MM.1S (cell line): ENCODE data around the gene TIMP2.
A peak's percentile ranks its signal among the peaks of the same experiment; 100 is the strongest.

ENCODE experiments used
- DNase-seq: peaks from one replicate; pipeline ENCODE4 v3.0.0-alpha.2; 2015
- H2AFZ ChIP-seq: fragments of 300-600 bp; sonication (generic); 2 replicates; pipeline ENCODE4 v1.6.0; 2016; ENCODE audit warnings: antibody characterized with exemption, low read length
- H3F3A ChIP-seq: fragments of 300-600 bp; sonication (generic); 2 replicates; pipeline ENCODE4 v1.6.1; 2016; ENCODE audit warnings: mild to moderate bottlenecking, antibody characterized with exemption, low read length, moderate library complexity, mixed read lengths; ENCODE audit not compliant: insufficient read depth
- H3K27ac ChIP-seq: fragments of 300-600 bp; sonication (generic); 2 replicates; pipeline ENCODE4 v1.5.1; 2016; ENCODE audit warnings: mild to moderate bottlenecking, low read length
- H3K27me3 ChIP-seq: fragments of 300-600 bp; sonication (generic); replicated peaks from 2 replicates; pipeline ENCODE4 v1.6.0; 2016; ENCODE audit warnings: low read length; ENCODE audit not compliant: insufficient read depth
- H3K36me3 ChIP-seq: fragments of 300-600 bp; sonication (generic); replicated peaks from 2 replicates; pipeline ENCODE4 v1.6.1; 2016; ENCODE audit warnings: mild to moderate bottlenecking, low read length, mixed read lengths; ENCODE audit not compliant: insufficient read depth
- H3K4me1 ChIP-seq: fragments of 300-600 bp; sonication (generic); 2 replicates; pipeline ENCODE4 v1.6.1; 2016; ENCODE audit warnings: low read length, mixed read lengths
- H3K4me2 ChIP-seq: fragments of 300-600 bp; sonication (generic); 2 replicates; pipeline ENCODE4 v1.6.0; 2016; ENCODE audit warnings: low read depth, low read length
- H3K4me3 ChIP-seq: fragments of 300-600 bp; sonication (generic); 2 replicates; pipeline ENCODE4 v1.5.1; 2016; ENCODE audit warnings: low read length, mixed read lengths
- H3K79me2 ChIP-seq: fragments of 300-600 bp; sonication (generic); 2 replicates; pipeline ENCODE4 v1.6.1; 2016; ENCODE audit warnings: mixed run types, low read length, mixed read lengths
- H3K9ac ChIP-seq: fragments of 300-600 bp; sonication (generic); 2 replicates; pipeline ENCODE4 v1.6.1; 2016; ENCODE audit warnings: low read length, mixed read lengths
- H3K9me2 ChIP-seq: fragments of 300-600 bp; sonication (generic); replicated peaks from 2 replicates; pipeline ENCODE4 v1.6.1; 2016; ENCODE audit warnings: mild to moderate bottlenecking, low read length, mixed read lengths; ENCODE audit not compliant: insufficient read depth
- H3K9me3 ChIP-seq: fragments of 300-600 bp; sonication (generic); replicated peaks from 2 replicates; pipeline ENCODE4 v1.6.1; 2016; ENCODE audit warnings: mild to moderate bottlenecking, low read length, mixed read lengths; ENCODE audit not compliant: insufficient read depth
- H4K20me1 ChIP-seq: fragments of 300-600 bp; sonication (generic); 2 replicates; pipeline ENCODE4 v1.6.1; 2016; ENCODE audit warnings: mild to moderate bottlenecking, low read length, moderate library complexity, mixed read lengths; ENCODE audit not compliant: insufficient read depth
- EZH2 ChIP-seq: fragments of 300-600 bp; sonication (generic); optimal IDR thresholded peaks from 2 replicates; pipeline ENCODE3; 2017; ENCODE audit warnings: low read depth, mild to moderate bottlenecking, antibody characterized with exemption, low read length, mixed read lengths
- EZH2phosphoT487 ChIP-seq: fragments of 300-600 bp; sonication (generic); IDR thresholded peaks from 2 replicates; pipeline ENCODE4 v1.6.1; 2018; ENCODE audit warnings: antibody characterized with exemption, low read length
- TF ChIP-seq, protein P1 (sequence below): fragments of 300-600 bp; sonication (generic); IDR thresholded peaks from 2 replicates; pipeline ENCODE4 v1.5.1; 2016; ENCODE audit warnings: antibody characterized with exemption, low read length, mixed read lengths

Gene TIMP2

DNA sequence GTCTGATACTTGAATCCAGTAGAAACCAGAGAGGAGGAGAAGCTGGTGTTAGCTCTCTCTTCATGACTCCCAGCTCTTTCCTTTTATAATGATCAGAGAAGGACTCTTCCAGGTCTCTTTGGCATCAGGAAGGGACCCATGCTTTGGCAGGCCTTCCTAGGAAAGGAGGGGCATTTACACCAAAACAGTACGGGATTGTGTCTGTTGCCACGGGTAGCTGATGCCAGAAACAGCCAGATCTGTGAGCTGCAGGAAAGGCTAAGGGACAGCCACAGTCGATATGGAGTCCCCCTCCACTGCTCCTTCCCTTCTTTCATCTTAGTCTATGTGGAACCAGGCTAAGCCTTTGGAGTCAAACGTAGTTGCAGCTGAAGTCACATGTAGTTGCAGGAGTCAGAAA, 31.5 kb downstream of the TIMP2 start:
- no peak for DNase-seq
- Histone ChIP-seq H3K79me2 (peaks cover 82% of the 10 kb centered on the region), H3K4me1 (peaks cover 48% of the 10 kb centered on the region), H3K4me2 (peak overlapping the region; percentile 84; the same call in 1 of the 2 replicates), H3K9ac (no peak overlapping the region), H3K9me2 (no peaks in the 10 kb centered on the region), H2AFZ (no peak overlapping the region), H3K36me3 (no peaks in the 10 kb centered on the region), H3K27me3 (no peaks in the 10 kb centered on the region), H3F3A (peaks cover 50% of the 10 kb centered on the region), H3K27ac (no peak overlapping the region; the same call in 1 of the 2 replicates), H4K20me1 (no peaks in the 10 kb centered on the region), H3K9me3 (no peaks in the 10 kb centered on the region), H3K4me3 (no peak overlapping the region)
- TF ChIP-seq EZH2phosphoT487 (no peak), EZH2 (no peak)
- TF ChIP-seq, protein P1, sequence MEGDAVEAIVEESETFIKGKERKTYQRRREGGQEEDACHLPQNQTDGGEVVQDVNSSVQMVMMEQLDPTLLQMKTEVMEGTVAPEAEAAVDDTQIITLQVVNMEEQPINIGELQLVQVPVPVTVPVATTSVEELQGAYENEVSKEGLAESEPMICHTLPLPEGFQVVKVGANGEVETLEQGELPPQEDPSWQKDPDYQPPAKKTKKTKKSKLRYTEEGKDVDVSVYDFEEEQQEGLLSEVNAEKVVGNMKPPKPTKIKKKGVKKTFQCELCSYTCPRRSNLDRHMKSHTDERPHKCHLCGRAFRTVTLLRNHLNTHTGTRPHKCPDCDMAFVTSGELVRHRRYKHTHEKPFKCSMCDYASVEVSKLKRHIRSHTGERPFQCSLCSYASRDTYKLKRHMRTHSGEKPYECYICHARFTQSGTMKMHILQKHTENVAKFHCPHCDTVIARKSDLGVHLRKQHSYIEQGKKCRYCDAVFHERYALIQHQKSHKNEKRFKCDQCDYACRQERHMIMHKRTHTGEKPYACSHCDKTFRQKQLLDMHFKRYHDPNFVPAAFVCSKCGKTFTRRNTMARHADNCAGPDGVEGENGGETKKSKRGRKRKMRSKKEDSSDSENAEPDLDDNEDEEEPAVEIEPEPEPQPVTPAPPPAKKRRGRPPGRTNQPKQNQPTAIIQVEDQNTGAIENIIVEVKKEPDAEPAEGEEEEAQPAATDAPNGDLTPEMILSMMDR = no peak

DNA sequence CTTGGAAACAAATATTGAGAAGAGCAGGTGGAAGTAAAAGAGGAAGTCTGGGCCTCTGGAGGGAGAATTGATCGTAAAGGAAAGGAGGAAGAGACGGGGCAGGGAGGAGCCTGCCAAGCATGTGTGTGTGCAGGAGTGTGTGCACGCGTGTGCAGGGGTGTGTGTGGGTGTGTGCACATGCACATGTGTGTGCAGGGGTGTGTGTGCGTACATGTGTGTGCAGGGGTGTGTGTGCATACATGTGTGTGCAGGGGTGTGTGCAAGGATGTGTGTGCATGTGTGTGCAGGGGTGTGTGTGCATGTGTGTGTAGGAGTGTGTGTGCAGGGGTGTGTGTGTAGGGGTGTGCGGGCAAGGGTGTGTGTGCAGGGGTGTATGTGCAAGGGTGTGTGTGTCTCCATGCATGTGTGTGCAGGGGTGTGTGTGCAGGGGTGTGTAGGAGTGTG, 32.2 kb downstream of the TIMP2 start:
- no peaks in the 10 kb centered on the region for H3K9me2 ChIP-seq
- TF ChIP-seq EZH2phosphoT487 = no peak
- no peak for TF ChIP-seq EZH2
- TF ChIP-seq, protein P1 = no peak
- DNase-seq = no peak
- peaks cover 82% of the 10 kb centered on the region for H3K79me2 ChIP-seq
- peaks cover 53% of the 10 kb centered on the region for H3F3A ChIP-seq
- peak overlapping the region; percentile 84 for H3K4me2 ChIP-seq
- no peak overlapping the region for H2AFZ ChIP-seq
- H3K27ac ChIP-seq = peak overlapping the region; percentile 97; the same call in 1 of the 2 replicates
- H3K27me3 ChIP-seq = no peaks in the 10 kb centered on the region
- peaks cover 53% of the 10 kb centered on the region for H3K4me1 ChIP-seq
- H3K9ac ChIP-seq = peak overlapping the region; percentile 86; the same call in 1 of the 2 replicates
- no peaks in the 10 kb centered on the region for H3K36me3 ChIP-seq
- H4K20me1 ChIP-seq = no peaks in the 10 kb centered on the region
- no peaks in the 10 kb centered on the region for H3K9me3 ChIP-seq
- H3K4me3 ChIP-seq = no peak overlapping the region

DNA sequence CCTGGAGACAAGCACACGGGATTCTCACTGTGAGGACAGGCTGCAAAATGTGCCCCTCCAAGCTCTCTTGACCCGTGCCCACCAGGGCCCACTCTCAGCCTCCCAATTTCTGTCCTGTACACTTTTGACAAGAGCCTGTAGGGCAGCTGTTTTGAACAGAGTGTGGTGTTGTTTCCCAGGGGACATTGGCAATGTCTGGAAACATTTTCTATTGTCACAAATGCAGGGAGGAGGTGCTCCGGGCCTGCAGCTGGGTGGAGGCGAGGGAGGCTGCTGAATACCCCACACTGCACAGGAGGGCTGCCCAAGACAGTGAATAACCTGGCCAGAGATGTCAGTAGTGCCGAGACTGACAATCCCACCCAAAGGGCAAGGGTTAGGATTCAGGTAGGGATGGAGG, 32.7 kb downstream of the TIMP2 start:
- Histone ChIP-seq H3K4me3 (peak overlapping the region; percentile 54; the same call in 1 of the 2 replicates), H3K4me2 (peak overlapping the region; percentile 84), H3F3A (peaks cover 53% of the 10 kb centered on the region), H2AFZ (no peak overlapping the region), H3K79me2 (peaks cover 82% of the 10 kb centered on the region), H3K9me2 (no peaks in the 10 kb centered on the region), H3K27ac (peak overlapping the region; percentile 97), H3K4me1 (peaks cover 53% of the 10 kb centered on the region), H3K9ac (peak overlapping the region; percentile 86), H3K9me3 (no peaks in the 10 kb centered on the region), H3K27me3 (no peaks in the 10 kb centered on the region), H4K20me1 (no peaks in the 10 kb centered on the region), H3K36me3 (no peaks in the 10 kb centered on the region)
- TF ChIP-seq EZH2phosphoT487 = no peak
- no peak for TF ChIP-seq EZH2
- TF ChIP-seq, protein P1 = no peak
- DNase-seq = no peak
